ENCODE data around the gene CCBE1.

Gene CCBE1

DNA sequence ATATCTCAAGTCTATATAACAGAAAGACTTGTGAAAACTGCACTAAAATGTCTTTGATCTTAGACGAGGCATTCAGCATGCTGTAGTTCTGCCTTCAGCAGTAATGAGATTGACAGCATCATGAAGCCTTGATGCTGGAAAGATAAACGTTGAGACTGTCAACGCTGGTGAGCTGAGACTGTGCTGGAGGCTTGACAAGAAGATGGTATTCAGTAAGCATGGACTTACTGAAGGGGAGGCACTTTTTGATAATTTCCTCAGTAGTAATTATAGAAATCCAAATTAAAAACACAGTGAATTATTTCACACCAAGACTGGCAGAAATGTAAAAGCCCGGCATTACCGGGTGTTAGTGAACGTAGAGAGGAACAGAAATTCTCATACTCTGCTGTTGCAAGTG is 162.2 kb downstream of the CCBE1 start:
- H2BK120ac ChIP-seq (ENCODE audit: low read depth, low read length) = no peak overlapping the region
- H3K4ac ChIP-seq (ENCODE audit: low read length) = no peak overlapping the region
- H3K4me3 ChIP-seq (ENCODE audit: low read length in 2 of 2) = no peak overlapping the region
- no peak overlapping the region for H3K14ac ChIP-seq (ENCODE audit: low read length)
- no peaks in the 10 kb centered on the region for H3K4me1 ChIP-seq (ENCODE audit: control insufficient read depth in 2 of 2, insufficient read depth in 1 of 2, low read depth in 1 of 2, low read length in 2 of 2)
- H4K8ac ChIP-seq (ENCODE audit: low read depth, low read length) = no peak overlapping the region
- H3K27ac ChIP-seq (replicated peaks; ENCODE audit: low read length) = no peak overlapping the region
- no peak overlapping the region for H2AK5ac ChIP-seq (ENCODE audit: low read depth, low read length)
- no peaks in the 10 kb centered on the region for H3K9me3 ChIP-seq (replicated peaks in 1 of 2; ENCODE audit: control insufficient read depth in 2 of 2, insufficient read depth in 1 of 2, low read depth in 1 of 2, low read length in 2 of 2)
- H3K27me3 ChIP-seq (ENCODE audit: control insufficient read depth in 3 of 3, insufficient read depth in 3 of 3, low read depth in 1 of 3, low read length in 3 of 3) = no peaks in the 10 kb centered on the region
- no peak overlapping the region for H2BK5ac ChIP-seq (ENCODE audit: low read length)
- WGBS, 2 donors (ENCODE audit: extremely low coverage in 2 of 2, insufficient read length in 2 of 2, insufficient replicate concordance in 1 of 2) = no CpG with 5 or more reads among the region's 6 CpGs
- no peak overlapping the region for H3K23ac ChIP-seq (ENCODE audit: low read depth, low read length, poor library complexity)
- no peak overlapping the region for H2BK12ac ChIP-seq (ENCODE audit: low read length)
- H3K36me3 ChIP-seq (replicated peaks in 1 of 2; ENCODE audit: control insufficient read depth in 2 of 2, insufficient read depth in 2 of 2, low read length in 2 of 2) = no peaks in the 10 kb centered on the region
- no peak overlapping the region for H3K18ac ChIP-seq (ENCODE audit: low read length)
- no peaks in the 10 kb centered on the region for H3K79me1 ChIP-seq (ENCODE audit: low read depth, low read length)
- H2BK15ac ChIP-seq (ENCODE audit: low read length) = no peak overlapping the region
- no peak overlapping the region for H3K4me2 ChIP-seq (ENCODE audit: insufficient read depth, low read length, poor library complexity, severe bottlenecking)
- no peak for DNase-seq (ENCODE audit: low spot score)
- H3K9ac ChIP-seq (ENCODE audit: low read depth, low read length, poor library complexity) = no peak overlapping the region
- H4K91ac ChIP-seq (ENCODE audit: low read depth, low read length, poor library complexity) = no peak overlapping the region
- no peak overlapping the region for H2AFZ ChIP-seq (ENCODE audit: low read length)

GRCh38 chr18:59528866-59529265 is 168.4 kb downstream of the CCBE1 start:
- no peak overlapping the region for H3K4me2 ChIP-seq (ENCODE audit: insufficient read depth, low read length, poor library complexity, severe bottlenecking)
- no peak overlapping the region for H2BK15ac ChIP-seq (ENCODE audit: low read length)
- H2BK12ac ChIP-seq (ENCODE audit: low read length) = no peak overlapping the region
- H3K18ac ChIP-seq (ENCODE audit: low read length) = peak overlapping the region; percentile 80
- WGBS, 2 donors (ENCODE audit: extremely low coverage in 2 of 2, insufficient read length in 2 of 2, insufficient replicate concordance in 1 of 2) = no CpG with 5 or more reads among the region's 8 CpGs
- peaks cover 0 to 2% of the 10 kb centered on the region in 2 donors for H3K4me1 ChIP-seq (ENCODE audit: control insufficient read depth in 2 of 2, insufficient read depth in 1 of 2, low read depth in 1 of 2, low read length in 2 of 2)
- no peak overlapping the region for H3K23ac ChIP-seq (ENCODE audit: low read depth, low read length, poor library complexity)
- no peak overlapping the region for H3K27ac ChIP-seq (replicated peaks; ENCODE audit: low read length)
- H3K79me1 ChIP-seq (ENCODE audit: low read depth, low read length) = no peaks in the 10 kb centered on the region
- H3K36me3 ChIP-seq (replicated peaks in 1 of 2; ENCODE audit: control insufficient read depth in 2 of 2, insufficient read depth in 2 of 2, low read length in 2 of 2) = no peaks in the 10 kb centered on the region
- H3K9me3 ChIP-seq (replicated peaks in 1 of 2; ENCODE audit: control insufficient read depth in 2 of 2, insufficient read depth in 1 of 2, low read depth in 1 of 2, low read length in 2 of 2) = no peaks in the 10 kb centered on the region
- H2BK120ac ChIP-seq (ENCODE audit: low read depth, low read length) = no peak overlapping the region
- H4K91ac ChIP-seq (ENCODE audit: low read depth, low read length, poor library complexity) = no peak overlapping the region
- no peak for DNase-seq (ENCODE audit: low spot score)
- no peaks in the 10 kb centered on the region for H3K27me3 ChIP-seq (ENCODE audit: control insufficient read depth in 3 of 3, insufficient read depth in 3 of 3, low read depth in 1 of 3, low read length in 3 of 3)
- no peak overlapping the region for H2AK5ac ChIP-seq (ENCODE audit: low read depth, low read length)
- H2AFZ ChIP-seq (ENCODE audit: low read length) = no peak overlapping the region
- peak overlapping the region; percentile 35 for H2BK5ac ChIP-seq (ENCODE audit: low read length)
- no peak overlapping the region for H3K9ac ChIP-seq (ENCODE audit: low read depth, low read length, poor library complexity)
- no peak overlapping the region for H3K14ac ChIP-seq (ENCODE audit: low read length)
- H4K8ac ChIP-seq (ENCODE audit: low read depth, low read length) = no peak overlapping the region
- no peak overlapping the region for H3K4me3 ChIP-seq (ENCODE audit: low read length in 2 of 2)
- no peak overlapping the region for H3K4ac ChIP-seq (ENCODE audit: low read length)

DNA sequence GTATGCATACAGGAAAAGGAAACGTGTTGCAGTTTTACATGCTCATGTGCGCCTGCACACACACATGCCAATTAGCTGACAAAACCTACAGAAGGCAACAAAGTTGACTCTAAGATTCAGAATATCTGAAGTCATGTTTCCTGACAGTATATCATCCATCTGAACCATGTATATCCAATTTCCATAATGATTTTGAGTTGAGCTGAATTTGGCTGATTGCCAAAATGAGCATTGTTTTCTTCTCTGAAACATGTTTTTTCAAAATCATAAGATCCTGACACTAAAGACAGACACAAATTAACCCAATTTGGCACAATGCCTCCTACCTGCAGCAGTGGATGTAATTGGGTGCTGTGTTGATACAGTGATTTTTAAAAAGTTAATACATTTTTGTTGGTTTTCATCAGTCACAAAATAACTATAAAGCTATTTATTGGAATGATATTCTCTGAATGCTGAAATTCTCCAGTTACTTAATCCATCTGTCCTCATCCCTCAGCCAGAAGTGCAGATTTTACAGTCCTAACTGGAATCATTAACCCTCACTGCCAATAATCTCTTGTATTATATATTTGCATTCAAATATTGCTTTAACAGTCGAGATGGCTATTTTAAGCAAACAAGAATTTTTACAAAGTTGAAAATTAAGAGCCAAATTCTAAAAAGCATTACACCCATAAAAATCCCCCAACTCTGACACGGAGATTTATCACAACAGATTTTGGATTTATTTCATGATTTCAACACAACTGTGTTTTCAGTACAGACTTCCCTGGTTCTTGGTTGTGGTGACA is 176.5 kb downstream of the CCBE1 start:
- Histone ChIP-seq H3K27me3 (ENCODE audit: control insufficient read depth in 3 of 3, insufficient read depth in 3 of 3, low read depth in 1 of 3, low read length in 3 of 3) (no peaks in the 10 kb centered on the region), H3K36me3 (replicated peaks in 1 of 2; ENCODE audit: control insufficient read depth in 2 of 2, insufficient read depth in 2 of 2, low read length in 2 of 2) (no peaks in the 10 kb centered on the region), H2AK5ac (ENCODE audit: low read depth, low read length) (no peak overlapping the region), H3K18ac (ENCODE audit: low read length) (no peak overlapping the region), H2BK12ac (ENCODE audit: low read length) (no peak overlapping the region), H3K4me3 (ENCODE audit: low read length in 2 of 2) (no peak overlapping the region), H3K4me2 (ENCODE audit: insufficient read depth, low read length, poor library complexity, severe bottlenecking) (no peak overlapping the region), H2AFZ (ENCODE audit: low read length) (no peak overlapping the region), H4K8ac (ENCODE audit: low read depth, low read length) (no peak overlapping the region), H3K27ac (replicated peaks; ENCODE audit: low read length) (no peak overlapping the region), H3K9me3 (replicated peaks in 1 of 2; ENCODE audit: control insufficient read depth in 2 of 2, insufficient read depth in 1 of 2, low read depth in 1 of 2, low read length in 2 of 2) (no peaks in the 10 kb centered on the region), H3K4ac (ENCODE audit: low read length) (no peak overlapping the region), H2BK15ac (ENCODE audit: low read length) (no peak overlapping the region), H2BK5ac (ENCODE audit: low read length) (no peak overlapping the region), H3K9ac (ENCODE audit: low read depth, low read length, poor library complexity) (no peak overlapping the region), H2BK120ac (ENCODE audit: low read depth, low read length) (no peak overlapping the region), H3K79me1 (ENCODE audit: low read depth, low read length) (no peaks in the 10 kb centered on the region), H4K91ac (ENCODE audit: low read depth, low read length, poor library complexity) (no peak overlapping the region), H3K23ac (ENCODE audit: low read depth, low read length, poor library complexity) (no peak overlapping the region), H3K4me1 (ENCODE audit: control insufficient read depth in 2 of 2, insufficient read depth in 1 of 2, low read depth in 1 of 2, low read length in 2 of 2) (no peaks in the 10 kb centered on the region), H3K14ac (ENCODE audit: low read length) (no peak overlapping the region)
- WGBS, 2 donors (ENCODE audit: extremely low coverage in 2 of 2, insufficient read length in 2 of 2, insufficient replicate concordance in 1 of 2) = no CpG with 5 or more reads among the region's 4 CpGs
- DNase-seq (ENCODE audit: low spot score) = no peak

DNA sequence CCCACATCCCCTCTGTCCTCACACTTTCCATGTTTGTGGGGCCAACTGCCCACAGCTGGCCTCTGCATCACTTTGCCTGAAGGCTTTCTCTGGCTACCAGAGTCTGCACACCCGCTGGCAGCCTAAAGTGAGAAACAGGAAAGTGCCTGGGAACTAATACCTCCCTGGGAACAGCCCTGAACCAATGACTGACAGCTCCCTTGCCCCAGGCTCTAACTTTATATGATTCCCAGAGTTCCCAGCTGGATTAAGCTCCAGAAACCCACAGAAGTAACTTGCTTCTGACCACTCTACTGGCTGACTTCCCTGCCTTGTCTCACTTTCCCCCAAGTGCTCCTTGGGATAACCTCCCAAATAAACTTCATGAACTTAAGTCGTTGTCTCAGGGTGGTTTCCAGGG is 178.5 kb downstream of the CCBE1 start:
- no CpG with 5 or more reads among the region's 2 CpGs for WGBS, 2 donors (ENCODE audit: extremely low coverage in 2 of 2, insufficient read length in 2 of 2, insufficient replicate concordance in 1 of 2)
- Histone ChIP-seq H3K4ac (ENCODE audit: low read length) (no peak overlapping the region), H3K9me3 (replicated peaks in 1 of 2; ENCODE audit: control insufficient read depth in 2 of 2, insufficient read depth in 1 of 2, low read depth in 1 of 2, low read length in 2 of 2) (no peaks in the 10 kb centered on the region), H2AK5ac (ENCODE audit: low read depth, low read length) (no peak overlapping the region), H3K4me3 (ENCODE audit: low read length in 2 of 2) (no peak overlapping the region), H4K8ac (ENCODE audit: low read depth, low read length) (no peak overlapping the region), H2BK5ac (ENCODE audit: low read length) (no peak overlapping the region), H2BK12ac (ENCODE audit: low read length) (no peak overlapping the region), H3K36me3 (replicated peaks in 1 of 2; ENCODE audit: control insufficient read depth in 2 of 2, insufficient read depth in 2 of 2, low read length in 2 of 2) (no peaks in the 10 kb centered on the region), H3K27ac (replicated peaks; ENCODE audit: low read length) (no peak overlapping the region), H3K27me3 (ENCODE audit: control insufficient read depth in 3 of 3, insufficient read depth in 3 of 3, low read depth in 1 of 3, low read length in 3 of 3) (peaks cover 0 to 9% (median 0%) of the 10 kb centered on the region in 3 experiments), H3K23ac (ENCODE audit: low read depth, low read length, poor library complexity) (no peak overlapping the region), H4K91ac (ENCODE audit: low read depth, low read length, poor library complexity) (no peak overlapping the region), H3K79me1 (ENCODE audit: low read depth, low read length) (no peaks in the 10 kb centered on the region), H3K9ac (ENCODE audit: low read depth, low read length, poor library complexity) (no peak overlapping the region), H2BK120ac (ENCODE audit: low read depth, low read length) (no peak overlapping the region), H3K14ac (ENCODE audit: low read length) (no peak overlapping the region), H3K4me2 (ENCODE audit: insufficient read depth, low read length, poor library complexity, severe bottlenecking) (no peak overlapping the region), H3K4me1 (ENCODE audit: control insufficient read depth in 2 of 2, insufficient read depth in 1 of 2, low read depth in 1 of 2, low read length in 2 of 2) (no peaks in the 10 kb centered on the region), H3K18ac (ENCODE audit: low read length) (no peak overlapping the region), H2AFZ (ENCODE audit: low read length) (no peak overlapping the region), H2BK15ac (ENCODE audit: low read length) (no peak overlapping the region)
- no peak for DNase-seq (ENCODE audit: low spot score)
